GM19351 (cell line): Measurements from ENCODE around the gene SKAP1.
A peak's percentile ranks its signal among the peaks of the same experiment; 100 is the strongest.
"Not testable (repeated sequence)": the region's sequence is repeated elsewhere in the genome, so short reads cannot be mapped to it uniquely, and the experiment has no call there.

Source experiments
- ATAC-seq: cut with Tn5 transposase; IDR thresholded peaks from one replicate; pipeline ENCODE4 v1.9.1; 2021; ENCODE audit warnings: mild to moderate bottlenecking, moderate library complexity; ENCODE audit not compliant: unreplicated experiment

SKAP1 gene

DNA sequence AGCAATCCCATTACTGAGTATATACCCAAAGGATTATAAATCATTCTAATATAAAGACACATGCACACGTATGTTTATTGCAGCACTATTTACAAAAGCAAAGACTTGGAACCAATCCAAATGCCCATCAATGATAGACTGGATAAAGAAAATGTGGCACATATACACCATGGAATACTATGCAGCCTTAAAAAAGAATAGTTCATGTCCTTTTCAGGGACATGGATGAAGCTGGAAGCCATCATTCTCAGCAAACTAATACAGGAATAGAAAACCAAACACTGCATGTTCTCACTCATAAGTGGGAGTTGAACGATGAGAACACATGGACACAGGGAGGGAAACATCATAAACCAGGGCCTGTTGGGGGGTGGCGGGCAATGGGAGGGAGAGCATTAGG is 19.3 kb upstream of the SKAP1 start:
- not testable (repeated sequence) for ATAC-seq

DNA sequence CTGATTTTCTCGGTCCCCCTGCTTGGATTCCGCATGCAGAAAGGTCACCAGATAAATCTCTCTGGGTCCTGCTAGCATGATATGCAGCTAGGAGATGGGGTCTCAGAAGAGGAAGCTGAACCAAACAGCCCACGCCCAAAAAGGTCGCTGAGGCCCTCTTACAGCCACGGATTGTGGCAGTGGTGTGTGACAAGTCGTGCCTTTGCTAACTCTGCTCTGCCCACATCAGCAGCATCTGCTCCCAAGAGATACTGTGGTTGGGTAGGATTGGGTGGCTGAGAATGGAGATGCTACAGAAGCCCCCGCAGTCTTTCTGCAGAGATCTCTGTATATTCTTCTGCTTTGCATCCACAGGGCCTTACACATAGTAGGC is 15.2 kb upstream of the SKAP1 start:
- no peak for ATAC-seq

- ATAC-seq: no peak
These were observed 14.7 kb upstream of the SKAP1 start for GRCh38 chr17:48444516-48445247.

DNA sequence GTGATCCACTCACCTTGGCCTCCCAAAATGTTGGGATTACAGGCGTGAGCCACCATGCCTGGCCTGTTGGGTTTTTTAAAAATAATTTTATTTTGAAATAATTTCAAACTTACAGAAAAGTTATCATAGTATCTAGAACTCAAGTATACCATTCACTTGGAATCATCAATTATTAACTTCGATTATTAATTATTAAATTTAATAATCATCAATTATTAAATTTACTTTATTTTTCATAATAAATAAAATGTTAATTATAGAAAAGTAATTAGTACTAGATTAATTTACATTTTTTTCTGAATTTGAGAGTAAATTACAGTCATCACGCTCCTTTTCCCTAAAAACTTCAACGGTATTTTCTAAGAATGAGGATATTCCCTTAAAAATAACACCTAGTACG is 13.7 kb upstream of the SKAP1 start:
- ATAC-seq: no peak

GRCh38 chr17:48442819-48443218 is 12.8 kb upstream of the SKAP1 start:
- no peak for ATAC-seq

- no peak for ATAC-seq
These were observed 11.8 kb upstream of the SKAP1 start for GRCh38 chr17:48441862-48442261.

DNA sequence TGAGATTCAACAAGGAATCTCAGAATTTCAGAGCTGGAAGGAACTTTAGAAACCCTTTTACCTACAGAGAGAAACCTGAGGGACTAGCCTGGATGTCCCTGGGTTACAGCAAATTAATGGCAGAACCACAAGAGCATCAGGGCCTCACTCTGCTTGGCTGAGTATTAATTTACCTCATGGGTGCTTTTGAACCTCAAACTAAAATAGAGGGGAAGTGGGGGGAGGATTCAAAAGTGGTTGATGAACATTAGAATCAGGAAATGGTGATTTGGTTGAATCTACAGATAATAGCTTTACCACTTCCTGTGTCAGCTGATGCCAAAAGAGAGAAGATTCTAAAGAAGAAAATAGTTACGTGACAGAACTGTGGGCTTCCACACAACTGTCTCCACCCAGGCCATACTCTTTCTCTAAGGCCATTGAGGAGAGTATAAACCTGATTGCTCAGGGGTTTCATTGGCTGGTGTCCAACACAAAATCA is 11.3 kb upstream of the SKAP1 start:
- peak; percentile 68 for ATAC-seq

- ATAC-seq: no peak
These were observed 10.7 kb upstream of the SKAP1 start for GRCh38 chr17:48440669-48441068.

- ATAC-seq: no peak
These were observed 10.0 kb upstream of the SKAP1 start for GRCh38 chr17:48439875-48440505.

GRCh38 chr17:48439110-48439850 is 9.3 kb upstream of the SKAP1 start:
- no peak for ATAC-seq

DNA sequence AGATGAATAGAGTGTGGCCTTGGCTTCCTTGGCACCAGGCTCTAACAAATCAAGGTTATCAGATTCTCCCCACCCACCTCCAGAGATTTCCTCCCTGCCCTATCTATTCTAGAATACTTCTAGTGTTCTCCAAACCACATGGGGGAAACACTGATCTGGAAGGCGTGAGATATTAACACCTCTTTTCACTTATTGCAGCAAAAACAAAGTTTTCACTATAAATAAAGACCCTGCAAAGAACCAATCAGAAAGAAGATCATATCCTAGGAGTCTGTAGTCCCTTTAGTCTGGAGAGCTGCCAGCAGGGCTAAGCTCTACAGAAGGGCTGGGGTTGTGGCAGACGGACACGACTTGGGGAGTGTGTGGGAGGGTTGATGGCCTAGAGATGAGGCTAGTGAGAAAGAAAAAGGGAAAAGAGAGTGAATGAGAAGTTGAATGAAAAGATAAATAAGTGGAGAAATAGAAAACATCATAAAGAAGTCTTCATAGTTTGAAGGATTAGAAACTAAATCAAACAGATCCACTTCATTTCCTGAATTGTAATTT is 8.6 kb upstream of the SKAP1 start:
- no peak for ATAC-seq

- no peak for ATAC-seq
These were observed 3.9 kb upstream of the SKAP1 start for GRCh38 chr17:48433896-48434295.

GRCh38 chr17:48432820-48433775 is 3.1 kb upstream of the SKAP1 start:
- ATAC-seq: no peak

DNA sequence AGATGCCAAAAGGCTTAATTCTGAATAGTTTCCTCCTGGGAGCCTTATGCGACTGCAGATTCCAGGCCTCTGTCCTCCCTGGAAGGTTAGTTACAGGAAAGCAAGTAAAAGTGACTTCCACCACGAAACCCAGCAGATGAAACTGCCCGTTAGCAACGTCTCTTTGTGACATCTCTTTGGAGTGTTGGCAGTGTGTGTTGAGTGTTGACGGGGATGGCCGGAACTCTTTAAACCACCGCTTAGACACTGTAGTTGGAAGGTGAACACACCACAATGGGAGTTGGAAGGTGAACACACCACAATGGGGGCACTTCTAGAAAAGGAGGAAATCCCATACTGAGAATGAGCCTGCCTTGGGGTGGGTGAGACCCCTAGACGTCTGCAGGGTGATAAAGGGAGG is 858 bp downstream of the SKAP1 start:
- no peak for ATAC-seq

DNA sequence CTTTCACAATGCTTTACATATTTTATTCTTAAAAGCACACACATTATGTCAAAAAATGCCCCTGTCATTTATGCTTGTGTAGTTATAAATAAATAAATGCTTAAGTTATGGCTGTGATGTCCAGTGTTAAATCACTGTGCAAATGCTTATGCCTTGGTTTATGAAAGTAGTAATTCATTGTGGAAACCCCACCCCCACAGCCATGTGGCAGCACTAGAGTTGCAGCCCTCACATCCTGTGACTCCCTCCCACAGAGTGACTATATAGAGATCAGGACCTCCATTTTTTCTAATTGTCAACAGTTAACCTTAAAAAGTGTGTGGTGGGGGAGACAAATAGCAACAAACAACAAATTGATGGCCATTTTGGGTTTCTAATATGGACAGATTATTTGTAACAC is 2.4 kb downstream of the SKAP1 start:
- peak; percentile 66 for ATAC-seq

- ATAC-seq: no peak
These were observed 3.1 kb downstream of the SKAP1 start for GRCh38 chr17:48426761-48427500.

DNA sequence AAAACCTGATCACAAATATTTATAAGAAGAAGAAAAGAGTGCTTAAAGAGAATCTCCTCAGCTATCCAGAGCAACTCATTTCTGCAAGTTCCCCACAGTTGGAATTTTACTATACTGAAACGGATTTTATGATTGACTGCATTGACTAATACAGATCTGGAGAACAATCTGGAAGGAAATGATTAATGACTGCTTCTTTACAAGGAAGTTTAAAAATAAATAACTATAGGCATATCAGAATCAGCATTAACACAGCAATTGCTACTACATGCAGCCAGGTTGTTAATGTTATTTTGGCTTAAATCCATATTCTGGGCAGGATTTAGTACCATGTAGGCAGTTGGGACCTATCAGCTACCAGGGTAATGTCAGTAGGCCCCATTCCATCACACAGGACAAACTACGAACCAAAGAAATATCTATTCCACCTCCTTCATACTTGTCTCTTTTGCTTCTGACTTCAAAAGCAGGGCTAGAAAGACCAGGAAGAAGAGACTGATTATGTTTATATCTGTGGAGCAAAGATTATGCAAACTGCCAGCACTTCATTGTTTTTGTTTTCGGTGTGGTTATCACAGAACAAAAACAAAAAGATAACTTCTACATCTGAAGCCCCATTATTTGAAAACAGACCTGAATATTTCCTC is 3.9 kb downstream of the SKAP1 start:
- no peak for ATAC-seq

GRCh38 chr17:48422060-48422459 is 8.0 kb downstream of the SKAP1 start:
- ATAC-seq: not testable (repeated sequence)

GRCh38 chr17:48420823-48421222 is 9.2 kb downstream of the SKAP1 start:
- ATAC-seq: no peak
